K562 (cell line): ENCODE measurements around the gene RNF151. TPM values are rescaled to one million over a fixed set of nuclear protein-coding genes. Genes with fewer than 3 reads are reported as not detected.

ENCODE experiments used
- ARID1B ChIP-seq: fragments of 450-650 bp; IDR thresholded peaks from 2 replicates; pipeline ENCODE4 v1.6.1; 2016; ENCODE audit warnings: antibody characterized with exemption, mild to moderate bottlenecking, inconsistent platforms
- DDX20 ChIP-seq: fragments of 450-650 bp; IDR thresholded peaks from 2 replicates; pipeline ENCODE4 v1.6.1; 2016; ENCODE audit warnings: missing genetic modification characterization, low read depth, mild to moderate bottlenecking, missing compliant biosample characterization, moderate library complexity
- EHMT2 ChIP-seq: fragments of 450-650 bp; IDR thresholded peaks from 2 replicates; pipeline ENCODE4 v1.6.1; 2018; ENCODE audit warnings: antibody characterized with exemption
- ELF1 ChIP-seq: fragments of 200-800 bp; sonication (Bioruptor generic); IDR thresholded peaks from 2 replicates; pipeline ENCODE4 v1.6.1; 2016; ENCODE audit warnings: missing genetic modification characterization, missing compliant biosample characterization
- ESRRA ChIP-seq: fragments of 450-650 bp; IDR thresholded peaks from 2 replicates; pipeline ENCODE4 v1.6.1; 2014; ENCODE audit warnings: low read depth, mild to moderate bottlenecking, moderate library complexity, borderline replicate concordance
- GMEB1 ChIP-seq: fragments of 250-450 bp; sonication (Bioruptor Pico); IDR thresholded peaks from 2 replicates; pipeline ENCODE4 v1.4.0; 2020; ENCODE audit warnings: mild to moderate bottlenecking
- HNRNPK ChIP-seq: fragments of 200-400 bp; formaldehyde crosslinking; IDR thresholded peaks from one replicate; pipeline ENCODE4 v1.6.1; 2018; ENCODE audit warnings: mild to moderate bottlenecking, low read depth, low read length; ENCODE audit not compliant: poor library complexity, severe bottlenecking
- KLF16 ChIP-seq: IDR thresholded peaks from 2 replicates; pipeline ENCODE4 v1.6.1; 2016; ENCODE audit warnings: antibody characterized with exemption
- LARP7 ChIP-seq: fragments of 450-650 bp; IDR thresholded peaks from 2 replicates; pipeline ENCODE4 v1.6.1; 2016
- NFXL1 ChIP-seq: fragments of 450-650 bp; formaldehyde crosslinking; IDR thresholded peaks from 2 replicates; pipeline ENCODE4 v1.4.0; 2021; ENCODE audit warnings: mild to moderate bottlenecking
- POLR2B ChIP-seq: fragments of 450-650 bp; IDR thresholded peaks from 2 replicates; pipeline ENCODE4 v1.6.1; 2018; ENCODE audit warnings: low read depth; ENCODE audit not compliant: partially characterized antibody
- PTTG1 ChIP-seq: fragments of 450-650 bp; IDR thresholded peaks from 2 replicates; pipeline ENCODE4 v1.6.1; 2016; ENCODE audit warnings: low read depth, mild to moderate bottlenecking, missing genetic modification characterization, missing compliant biosample characterization
- RAD51 ChIP-seq: fragments of 450-650 bp; IDR thresholded peaks from 2 replicates; pipeline ENCODE4 v1.7.1; 2016; ENCODE audit warnings: low read depth, mild to moderate bottlenecking, borderline replicate concordance
- SIN3A ChIP-seq, 2 experiments: fragments of 150-350 bp in 1 of 2; IDR thresholded peaks; 2 replicates each; pipeline ENCODE4 v1.6.1; 2011 to 2016; ENCODE audit warnings: borderline replicate concordance in 2 of 2, low read depth in 2 of 2, low read length in 2 of 2, mild to moderate bottlenecking in 2 of 2, moderate library complexity in 2 of 2; ENCODE audit not compliant: control insufficient read depth in 1 of 2
- SMARCA5 ChIP-seq: fragments of 450-650 bp; IDR thresholded peaks from 2 replicates; pipeline ENCODE4 v1.6.1; 2016
- TAF1 ChIP-seq: IDR thresholded peaks from 2 replicates; pipeline ENCODE4 v1.6.1; 2011; ENCODE audit warnings: mild to moderate bottlenecking, low read length, moderate library complexity; ENCODE audit not compliant: insufficient read depth, control insufficient read depth, severe bottlenecking; ENCODE audit errors: extremely low read depth
- TGIF2 ChIP-seq: sonication (generic); formaldehyde crosslinking; IDR thresholded peaks from 2 replicates; pipeline ENCODE4 v1.8.1; 2022; ENCODE audit warnings: mild to moderate bottlenecking, missing genetic modification reagents, moderate library complexity
- ZNF121 ChIP-seq: sonication (generic); formaldehyde crosslinking; conservative IDR thresholded peaks from 2 replicates; pipeline ENCODE4 v1.8.0; 2022; ENCODE audit warnings: missing genetic modification reagents
- ZNF431 ChIP-seq: sonication (generic); formaldehyde crosslinking; IDR thresholded peaks from 2 replicates; pipeline ENCODE4 v1.8.0; 2022; ENCODE audit warnings: mild to moderate bottlenecking, missing genetic modification reagents
- ZNF778 ChIP-seq: fragments of 450-650 bp; formaldehyde crosslinking; IDR thresholded peaks from 2 replicates; pipeline ENCODE4 v1.4.0; 2020; ENCODE audit warnings: mild to moderate bottlenecking, moderate library complexity
- polyA plus RNA-seq, 8 experiments: library from polyadenylated mRNA; depleted of rRNA in 4 of 8; stranded (reverse) in 5 of 8; unstranded in 3 of 8; fragments of >200 nt; fragmentation: Nextera tagmentation in 2 of 8; fragmentation: Illumina TruSeq in 1 of 8; extraction: Ambion mirVana in 2 of 8; extraction: Trizol in 1 of 8; gene quantifications; 2 replicates each; pipeline versions ENCODE4 v1.2.1 to v1.2.3, GENCODE V29; 2011 to 2014; ENCODE audit warnings: inconsistent platforms in 1 of 8, missing spikeins in 1 of 8
- total RNA-seq, 7 experiments: library from RNA; depleted of rRNA in 6 of 7; stranded (reverse); fragments of >200 nt in 6 of 7; fragmentation: Illumina TruSeq in 2 of 7; extraction: Trizol in 2 of 7; gene quantifications; 2 replicates each; pipeline versions ENCODE4 v1.2.1 to v1.2.3, GENCODE V29; 2011 to 2021; ENCODE audit warnings: low replicate concordance in 1 of 7
- TF ChIP-seq, protein P1 (sequence below): fragments of 450-650 bp; IDR thresholded peaks from 2 replicates; pipeline ENCODE4 v1.6.1; 2014; ENCODE audit warnings: low read depth, mild to moderate bottlenecking, moderate library complexity, borderline replicate concordance
- TF ChIP-seq, protein P2 (sequence below): sonication (generic); formaldehyde crosslinking; IDR thresholded peaks from 2 replicates; pipeline ENCODE4 v1.8.1; 2023; ENCODE audit warnings: mild to moderate bottlenecking, missing genetic modification reagents
- TF ChIP-seq, protein P3 (sequence below): fragments of 250-450 bp; sonication (Bioruptor Pico); IDR thresholded peaks from 2 replicates; pipeline ENCODE4 v1.8.0; 2022; ENCODE audit warnings: moderate library complexity, mild to moderate bottlenecking, inconsistent platforms

RNF151 gene
- total and polyA plus RNA-seq, 9 of the 15 experiments (the other 6 are each of a cell fraction or from before 2014, with no cell fraction given) = not detected

DNA sequence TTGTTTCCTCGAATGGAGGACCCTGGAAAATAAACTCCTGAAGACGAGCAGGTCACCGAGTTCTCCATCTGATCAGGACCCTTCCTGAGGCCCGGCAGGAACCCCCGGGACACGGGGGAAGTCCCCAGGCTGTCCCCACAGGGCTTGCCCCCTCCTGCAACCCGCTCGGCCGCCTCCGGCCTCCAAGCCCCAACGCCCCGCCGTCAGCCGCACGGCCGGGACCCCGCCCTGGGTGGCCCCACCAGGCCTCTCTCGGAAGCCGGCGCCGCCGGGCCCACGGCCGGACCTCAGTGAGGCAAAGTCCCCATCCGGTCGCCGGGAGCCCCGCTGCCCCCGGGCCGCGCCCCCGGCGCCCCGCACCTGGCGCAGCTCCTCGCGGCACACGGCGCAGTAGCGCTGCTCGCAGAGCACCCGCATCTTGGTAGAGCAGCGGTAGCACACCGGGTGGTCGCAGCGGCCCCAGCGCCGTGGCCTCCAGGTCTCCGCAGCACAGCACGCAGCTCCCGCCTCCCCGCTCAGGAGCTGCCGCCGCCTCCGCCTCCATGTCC, 42.6 kb downstream of the RNF151 start (continued):
- TF ChIP-seq, protein P1, sequence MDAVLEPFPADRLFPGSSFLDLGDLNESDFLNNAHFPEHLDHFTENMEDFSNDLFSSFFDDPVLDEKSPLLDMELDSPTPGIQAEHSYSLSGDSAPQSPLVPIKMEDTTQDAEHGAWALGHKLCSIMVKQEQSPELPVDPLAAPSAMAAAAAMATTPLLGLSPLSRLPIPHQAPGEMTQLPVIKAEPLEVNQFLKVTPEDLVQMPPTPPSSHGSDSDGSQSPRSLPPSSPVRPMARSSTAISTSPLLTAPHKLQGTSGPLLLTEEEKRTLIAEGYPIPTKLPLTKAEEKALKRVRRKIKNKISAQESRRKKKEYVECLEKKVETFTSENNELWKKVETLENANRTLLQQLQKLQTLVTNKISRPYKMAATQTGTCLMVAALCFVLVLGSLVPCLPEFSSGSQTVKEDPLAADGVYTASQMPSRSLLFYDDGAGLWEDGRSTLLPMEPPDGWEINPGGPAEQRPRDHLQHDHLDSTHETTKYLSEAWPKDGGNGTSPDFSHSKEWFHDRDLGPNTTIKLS = no peak
- no peak for TF ChIP-seq DDX20 (tag)
- TF ChIP-seq ZNF778 (CRISPR knock-in tag) = no peak
- no peak for TF ChIP-seq SMARCA5
- TF ChIP-seq NFXL1 (CRISPR knock-in tag) = no peak
- no peak for TF ChIP-seq ARID1B
- TF ChIP-seq ZNF431 = no peak
- 0 out of 4 replicates have a peak, but pooled peaks of 1 of the 2 experiments have one; percentile 68 for TF ChIP-seq SIN3A (IDR thresholded peaks at IDR 0.05; ENCODE audit: borderline replicate concordance in 2 of 2, control insufficient read depth in 1 of 2, low read depth in 2 of 2, low read length in 2 of 2)
- no peak for TF ChIP-seq KLF16
- TF ChIP-seq HNRNPK = no peak
- no peak for TF ChIP-seq TAF1
- TF ChIP-seq EHMT2 = no peak
- TF ChIP-seq, protein P2, sequence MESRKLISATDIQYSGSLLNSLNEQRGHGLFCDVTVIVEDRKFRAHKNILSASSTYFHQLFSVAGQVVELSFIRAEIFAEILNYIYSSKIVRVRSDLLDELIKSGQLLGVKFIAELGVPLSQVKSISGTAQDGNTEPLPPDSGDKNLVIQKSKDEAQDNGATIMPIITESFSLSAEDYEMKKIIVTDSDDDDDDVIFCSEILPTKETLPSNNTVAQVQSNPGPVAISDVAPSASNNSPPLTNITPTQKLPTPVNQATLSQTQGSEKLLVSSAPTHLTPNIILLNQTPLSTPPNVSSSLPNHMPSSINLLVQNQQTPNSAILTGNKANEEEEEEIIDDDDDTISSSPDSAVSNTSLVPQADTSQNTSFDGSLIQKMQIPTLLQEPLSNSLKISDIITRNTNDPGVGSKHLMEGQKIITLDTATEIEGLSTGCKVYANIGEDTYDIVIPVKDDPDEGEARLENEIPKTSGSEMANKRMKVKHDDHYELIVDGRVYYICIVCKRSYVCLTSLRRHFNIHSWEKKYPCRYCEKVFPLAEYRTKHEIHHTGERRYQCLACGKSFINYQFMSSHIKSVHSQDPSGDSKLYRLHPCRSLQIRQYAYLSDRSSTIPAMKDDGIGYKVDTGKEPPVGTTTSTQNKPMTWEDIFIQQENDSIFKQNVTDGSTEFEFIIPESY (CRISPR knock-in tag) = no peak
- no peak for TF ChIP-seq ELF1
- peak; percentile 45; the same call in 1 of the 2 replicates for TF ChIP-seq TGIF2 (CRISPR knock-in tag)
- no peak for TF ChIP-seq GMEB1 (CRISPR knock-in tag)
- no peak for TF ChIP-seq LARP7
- no peak for TF ChIP-seq ZNF121 (CRISPR knock-in tag)
- TF ChIP-seq PTTG1 (tag) = no peak
- no peak for TF ChIP-seq POLR2B
- TF ChIP-seq RAD51 = no peak
- no peak for TF ChIP-seq ESRRA
- TF ChIP-seq, protein P3, sequence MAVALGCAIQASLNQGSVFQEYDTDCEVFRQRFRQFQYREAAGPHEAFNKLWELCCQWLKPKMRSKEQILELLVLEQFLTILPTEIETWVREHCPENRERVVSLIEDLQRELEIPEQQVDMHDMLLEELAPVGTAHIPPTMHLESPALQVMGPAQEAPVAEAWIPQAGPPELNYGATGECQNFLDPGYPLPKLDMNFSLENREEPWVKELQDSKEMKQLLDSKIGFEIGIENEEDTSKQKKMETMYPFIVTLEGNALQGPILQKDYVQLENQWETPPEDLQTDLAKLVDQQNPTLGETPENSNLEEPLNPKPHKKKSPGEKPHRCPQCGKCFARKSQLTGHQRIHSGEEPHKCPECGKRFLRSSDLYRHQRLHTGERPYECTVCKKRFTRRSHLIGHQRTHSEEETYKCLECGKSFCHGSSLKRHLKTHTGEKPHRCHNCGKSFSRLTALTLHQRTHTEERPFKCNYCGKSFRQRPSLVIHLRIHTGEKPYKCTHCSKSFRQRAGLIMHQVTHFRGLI (CRISPR knock-in tag) = no peak
